ENCODE results near the gene NOX4.
"Not testable (repeated sequence)": the region's sequence is repeated elsewhere in the genome, so short reads cannot be mapped to it uniquely, and the experiment has no call there.

NOX4 gene

DNA sequence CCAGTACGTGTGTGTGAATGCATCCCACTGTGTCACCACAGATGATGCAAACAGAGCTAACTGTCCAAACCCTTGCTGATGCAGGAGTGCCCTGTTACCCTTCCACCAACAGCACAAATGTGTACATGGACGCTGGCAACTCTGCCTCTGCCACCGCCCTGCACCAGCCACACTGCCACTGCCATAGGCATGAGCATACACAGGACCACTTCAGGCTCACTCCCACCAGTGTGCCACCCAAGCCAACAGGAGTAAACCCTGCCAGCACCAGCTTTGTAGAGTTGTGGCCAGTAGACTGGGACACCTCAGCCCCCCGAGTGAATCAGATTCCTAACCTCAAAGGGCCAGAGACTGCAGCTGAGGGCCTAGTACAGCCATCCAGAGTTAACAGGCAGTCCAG, 34.0 kb downstream of the NOX4 start:
- no peak for DNase-seq

- no peak for DNase-seq
These were observed 34.5 kb downstream of the NOX4 start for GRCh38 chr11:89456681-89457080.

GRCh38 chr11:89452780-89453179, 38.4 kb downstream of the NOX4 start:
- no peak for DNase-seq

GRCh38 chr11:89447845-89448244, 43.3 kb downstream of the NOX4 start:
- DNase-seq: no peak

DNA sequence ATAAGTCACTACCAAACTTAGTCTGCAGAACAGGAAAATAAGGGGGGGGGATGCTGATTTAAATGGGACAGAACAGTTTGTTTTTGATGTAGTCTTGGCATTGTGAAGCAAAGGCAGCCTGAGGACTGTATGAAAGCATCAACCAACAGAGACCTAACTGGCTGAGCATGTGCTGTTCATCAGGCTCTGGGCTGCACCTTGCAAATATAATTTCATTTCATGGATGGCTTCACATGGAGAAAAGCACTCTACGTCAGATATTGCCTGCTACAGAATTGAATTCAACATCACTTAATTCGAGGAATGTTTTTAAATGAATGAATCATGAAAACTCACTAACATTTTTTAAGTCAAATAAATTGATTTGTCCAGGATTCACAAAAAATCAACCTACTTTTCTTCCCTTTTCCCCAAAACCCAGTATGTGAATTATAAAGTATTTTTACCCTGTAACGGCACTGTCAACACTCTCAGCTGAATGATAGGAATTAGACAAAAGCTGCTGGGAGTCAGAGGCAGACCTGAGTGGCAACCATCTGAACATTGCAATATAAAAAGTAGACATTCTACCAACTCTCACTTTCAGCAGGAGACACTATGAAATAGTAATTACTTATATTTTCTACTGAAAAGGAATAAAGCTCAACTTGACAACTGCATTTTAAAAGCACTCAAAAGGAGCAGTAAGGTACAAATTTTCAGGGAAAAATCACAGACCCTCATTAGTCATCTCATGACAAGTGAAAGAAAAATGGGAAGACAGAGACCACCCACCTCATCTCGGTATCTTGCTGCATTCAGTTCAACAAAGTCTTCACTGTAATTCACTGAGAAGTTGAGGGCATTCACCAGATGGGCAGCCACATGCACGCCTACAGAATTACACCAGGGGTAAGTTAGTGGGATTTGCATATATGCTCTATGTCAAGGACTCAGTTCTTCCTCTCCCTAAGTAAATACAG, 47.5 kb downstream of the NOX4 start:
- DNase-seq: no peak

GRCh38 chr11:89442801-89443200, 48.4 kb downstream of the NOX4 start:
- no peak for DNase-seq

GRCh38 chr11:89441606-89442005, 49.6 kb downstream of the NOX4 start:
- no peak for DNase-seq

GRCh38 chr11:89437317-89437716, 53.9 kb downstream of the NOX4 start:
- no peak for DNase-seq

DNA sequence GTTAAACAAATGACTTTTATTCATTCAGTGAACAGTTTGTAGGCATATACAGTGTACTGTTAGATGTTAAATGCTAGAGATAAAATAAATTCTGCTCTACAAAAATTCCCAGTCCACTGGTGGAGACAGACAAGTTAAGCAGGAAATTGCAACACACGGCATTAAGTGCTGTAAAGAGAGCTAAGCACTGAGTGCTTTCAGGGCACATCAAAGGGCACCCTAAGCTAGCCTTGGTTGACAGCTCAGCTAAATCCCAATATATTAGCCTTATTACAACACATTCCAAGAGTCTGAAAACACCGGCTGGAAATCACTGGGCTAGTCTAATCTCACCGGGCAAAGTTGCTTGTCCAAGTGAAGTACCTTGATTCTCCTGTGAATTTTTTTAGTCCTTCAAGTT, 55.1 kb downstream of the NOX4 start:
- no peak for DNase-seq

GRCh38 chr11:89433278-89433677, 57.9 kb downstream of the NOX4 start:
- DNase-seq: no peak

GRCh38 chr11:89432182-89432581, 59.0 kb downstream of the NOX4 start:
- DNase-seq: not testable (repeated sequence)

GRCh38 chr11:89426501-89426900, 64.7 kb downstream of the NOX4 start:
- DNase-seq: not testable (repeated sequence)

DNA sequence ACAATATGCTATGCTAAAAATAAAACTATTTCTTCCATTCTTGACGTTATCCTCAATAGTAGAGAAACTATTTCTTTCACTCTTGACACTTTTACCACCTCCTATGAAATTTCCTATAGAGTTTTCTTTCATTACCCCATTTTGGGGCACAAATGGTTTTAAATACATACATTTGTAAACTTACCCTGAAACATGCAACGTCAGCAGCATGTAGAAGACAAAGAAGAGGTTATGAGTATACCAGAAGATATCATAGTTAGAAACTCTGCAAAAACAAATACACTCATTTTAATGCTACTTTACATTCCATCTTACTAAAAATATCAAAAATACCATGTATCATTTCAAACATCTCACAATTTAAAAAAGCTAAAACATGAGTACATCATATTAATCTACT, 69.5 kb downstream of the NOX4 start:
- no peak for DNase-seq

DNA sequence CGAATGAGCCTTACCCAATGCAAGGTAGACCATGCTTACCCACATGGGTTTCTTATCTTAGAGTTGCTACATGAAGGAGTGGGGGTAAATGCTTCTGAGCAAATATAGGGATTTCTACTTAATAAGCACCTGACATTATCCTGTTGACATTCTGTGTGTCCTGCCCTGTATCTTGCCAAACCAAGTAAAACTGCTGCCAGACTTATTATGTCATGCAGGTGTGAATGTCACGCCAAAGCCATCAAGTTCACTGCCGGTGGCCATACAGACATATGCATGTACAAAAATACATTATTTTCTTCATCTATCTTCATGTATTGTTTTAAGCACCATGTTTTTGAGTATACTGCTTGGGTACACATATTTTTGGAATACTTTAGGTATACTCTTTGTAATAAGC, 70.2 kb downstream of the NOX4 start:
- DNase-seq: no peak

GRCh38 chr11:89416961-89417360, 74.2 kb downstream of the NOX4 start:
- DNase-seq: no peak

DNA sequence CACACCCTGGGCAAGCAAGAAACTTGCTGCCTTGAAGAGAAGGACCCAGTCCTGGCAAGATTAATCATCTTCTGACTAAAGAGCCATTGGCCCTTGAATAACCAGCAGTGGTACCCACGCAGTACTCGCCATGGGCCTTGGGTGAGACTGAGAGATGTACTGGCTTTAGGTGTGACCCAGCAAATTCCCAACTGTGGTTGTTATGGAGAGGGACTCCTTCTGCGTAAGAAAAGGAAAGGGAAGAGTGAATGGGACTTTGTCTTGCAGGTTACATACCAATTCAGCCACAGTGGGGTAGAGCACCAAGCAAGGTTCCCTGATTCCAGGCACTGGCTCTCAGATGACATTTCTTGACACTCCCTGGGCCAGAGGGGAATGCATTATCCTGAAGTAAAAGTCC, 80.1 kb downstream of the NOX4 start:
- not testable (repeated sequence) for DNase-seq

DNA sequence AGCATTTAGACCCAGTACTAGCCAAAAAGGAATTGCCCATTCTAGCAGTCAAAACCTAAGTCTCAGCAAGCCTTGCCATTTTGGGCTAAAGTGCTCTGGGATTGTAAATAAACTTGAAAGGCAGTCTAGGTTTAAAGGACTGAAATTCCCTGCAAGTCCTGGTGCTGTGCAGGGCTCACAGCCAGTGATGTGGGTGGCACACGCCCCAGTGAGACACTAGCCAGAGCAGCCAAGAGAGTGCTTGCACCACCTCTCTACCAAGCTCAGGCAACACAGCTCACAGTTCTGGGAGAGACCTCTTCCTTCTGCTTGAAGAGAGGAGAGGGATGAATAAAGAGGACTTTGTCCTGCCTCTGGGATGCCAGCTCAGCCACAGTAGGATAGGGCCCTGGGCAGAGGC, 80.5 kb downstream of the NOX4 start:
- DNase-seq: not testable (repeated sequence)

DNA sequence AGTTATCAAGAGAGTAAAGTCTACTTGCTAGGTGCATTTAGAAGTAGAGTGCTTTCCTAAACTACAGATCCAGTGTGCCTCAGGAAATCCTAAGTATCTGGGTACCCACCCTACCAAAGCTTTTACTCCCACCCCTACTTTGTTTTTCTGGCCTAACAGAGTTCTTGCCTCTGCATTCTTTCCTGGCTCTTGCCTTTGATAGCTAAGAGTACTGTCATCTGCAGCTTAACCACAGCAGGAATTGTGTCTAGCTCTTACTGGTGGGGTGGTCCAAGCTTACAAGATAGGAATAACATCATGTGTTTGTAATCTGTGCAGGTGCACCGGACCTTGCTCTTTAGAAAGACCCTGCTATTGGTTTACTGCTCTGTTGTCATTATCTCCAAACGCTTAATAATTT, 82.7 kb downstream of the NOX4 start:
- not testable (repeated sequence) for DNase-seq

GRCh38 chr11:89405629-89406028, 85.5 kb downstream of the NOX4 start:
- no peak for DNase-seq

- DNase-seq: not testable (repeated sequence)
These were observed 99.5 kb downstream of the NOX4 start for GRCh38 chr11:89391654-89392053.

GRCh38 chr11:89387501-89387900, 103.7 kb downstream of the NOX4 start:
- DNase-seq: not testable (repeated sequence)

DNA sequence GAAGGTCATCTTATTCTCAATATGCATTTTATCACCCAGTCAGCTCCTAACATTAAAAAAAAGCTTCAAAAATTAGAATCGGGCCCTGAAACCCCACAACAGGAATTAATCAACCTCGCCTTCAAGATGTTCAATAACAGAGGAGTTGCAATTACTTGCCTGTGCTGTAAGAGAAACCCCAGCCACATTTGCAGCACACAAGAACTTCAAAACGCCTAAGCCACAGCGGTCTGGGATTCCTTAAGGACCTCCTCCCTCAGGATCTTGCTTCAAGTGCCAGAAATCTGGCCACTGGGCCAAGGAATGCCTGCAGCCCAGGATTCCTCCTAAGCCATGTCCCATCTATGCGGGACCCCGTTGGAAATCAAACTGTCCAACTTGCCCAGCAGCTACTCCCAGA, 108.2 kb downstream of the NOX4 start:
- not testable (repeated sequence) for DNase-seq

GRCh38 chr11:89381094-89381493, 110.1 kb downstream of the NOX4 start:
- DNase-seq: no peak

GRCh38 chr11:89379976-89380771, 111.0 kb downstream of the NOX4 start:
- DNase-seq: not testable (repeated sequence)

Measured in GF-D8 (cell line).